ENCODE measurements around the gene EPHA8.

- TF ChIP-seq GLIS1 (tag by site-specific recombination; IDR thresholded peaks at IDR 0.05) (no peak), ZNF768 (tag by site-specific recombination; IDR thresholded peaks at IDR 0.05) (no peak), WT1 (tag by site-specific recombination; IDR thresholded peaks at IDR 0.05) (no peak), ZNF24 (tag by site-specific recombination; IDR thresholded peaks at IDR 0.05) (no peak), ZBTB11 (tag by site-specific recombination; conservative IDR thresholded peaks at IDR 0.05; ENCODE audit: low read depth) (no peak), ZNF473 (tag by site-specific recombination; IDR thresholded peaks at IDR 0.05) (no peak), HOXA7 (CRISPR knock-in tag; IDR thresholded peaks at IDR 0.05; ENCODE audit: borderline replicate concordance) (no peak), ZNF214 (tag by site-specific recombination; IDR thresholded peaks at IDR 0.05; ENCODE audit: borderline replicate concordance) (no peak), KLF10 (tag by site-specific recombination; IDR thresholded peaks at IDR 0.05) (no peak)
- TF ChIP-seq, protein P1, sequence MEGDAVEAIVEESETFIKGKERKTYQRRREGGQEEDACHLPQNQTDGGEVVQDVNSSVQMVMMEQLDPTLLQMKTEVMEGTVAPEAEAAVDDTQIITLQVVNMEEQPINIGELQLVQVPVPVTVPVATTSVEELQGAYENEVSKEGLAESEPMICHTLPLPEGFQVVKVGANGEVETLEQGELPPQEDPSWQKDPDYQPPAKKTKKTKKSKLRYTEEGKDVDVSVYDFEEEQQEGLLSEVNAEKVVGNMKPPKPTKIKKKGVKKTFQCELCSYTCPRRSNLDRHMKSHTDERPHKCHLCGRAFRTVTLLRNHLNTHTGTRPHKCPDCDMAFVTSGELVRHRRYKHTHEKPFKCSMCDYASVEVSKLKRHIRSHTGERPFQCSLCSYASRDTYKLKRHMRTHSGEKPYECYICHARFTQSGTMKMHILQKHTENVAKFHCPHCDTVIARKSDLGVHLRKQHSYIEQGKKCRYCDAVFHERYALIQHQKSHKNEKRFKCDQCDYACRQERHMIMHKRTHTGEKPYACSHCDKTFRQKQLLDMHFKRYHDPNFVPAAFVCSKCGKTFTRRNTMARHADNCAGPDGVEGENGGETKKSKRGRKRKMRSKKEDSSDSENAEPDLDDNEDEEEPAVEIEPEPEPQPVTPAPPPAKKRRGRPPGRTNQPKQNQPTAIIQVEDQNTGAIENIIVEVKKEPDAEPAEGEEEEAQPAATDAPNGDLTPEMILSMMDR (tag by site-specific recombination; IDR thresholded peaks at IDR 0.05), result no peak
- TF ChIP-seq, protein P2, sequence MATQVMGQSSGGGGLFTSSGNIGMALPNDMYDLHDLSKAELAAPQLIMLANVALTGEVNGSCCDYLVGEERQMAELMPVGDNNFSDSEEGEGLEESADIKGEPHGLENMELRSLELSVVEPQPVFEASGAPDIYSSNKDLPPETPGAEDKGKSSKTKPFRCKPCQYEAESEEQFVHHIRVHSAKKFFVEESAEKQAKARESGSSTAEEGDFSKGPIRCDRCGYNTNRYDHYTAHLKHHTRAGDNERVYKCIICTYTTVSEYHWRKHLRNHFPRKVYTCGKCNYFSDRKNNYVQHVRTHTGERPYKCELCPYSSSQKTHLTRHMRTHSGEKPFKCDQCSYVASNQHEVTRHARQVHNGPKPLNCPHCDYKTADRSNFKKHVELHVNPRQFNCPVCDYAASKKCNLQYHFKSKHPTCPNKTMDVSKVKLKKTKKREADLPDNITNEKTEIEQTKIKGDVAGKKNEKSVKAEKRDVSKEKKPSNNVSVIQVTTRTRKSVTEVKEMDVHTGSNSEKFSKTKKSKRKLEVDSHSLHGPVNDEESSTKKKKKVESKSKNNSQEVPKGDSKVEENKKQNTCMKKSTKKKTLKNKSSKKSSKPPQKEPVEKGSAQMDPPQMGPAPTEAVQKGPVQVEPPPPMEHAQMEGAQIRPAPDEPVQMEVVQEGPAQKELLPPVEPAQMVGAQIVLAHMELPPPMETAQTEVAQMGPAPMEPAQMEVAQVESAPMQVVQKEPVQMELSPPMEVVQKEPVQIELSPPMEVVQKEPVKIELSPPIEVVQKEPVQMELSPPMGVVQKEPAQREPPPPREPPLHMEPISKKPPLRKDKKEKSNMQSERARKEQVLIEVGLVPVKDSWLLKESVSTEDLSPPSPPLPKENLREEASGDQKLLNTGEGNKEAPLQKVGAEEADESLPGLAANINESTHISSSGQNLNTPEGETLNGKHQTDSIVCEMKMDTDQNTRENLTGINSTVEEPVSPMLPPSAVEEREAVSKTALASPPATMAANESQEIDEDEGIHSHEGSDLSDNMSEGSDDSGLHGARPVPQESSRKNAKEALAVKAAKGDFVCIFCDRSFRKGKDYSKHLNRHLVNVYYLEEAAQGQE (tag by site-specific recombination; IDR thresholded peaks at IDR 0.05), result no peak
- TF ChIP-seq, protein P3, sequence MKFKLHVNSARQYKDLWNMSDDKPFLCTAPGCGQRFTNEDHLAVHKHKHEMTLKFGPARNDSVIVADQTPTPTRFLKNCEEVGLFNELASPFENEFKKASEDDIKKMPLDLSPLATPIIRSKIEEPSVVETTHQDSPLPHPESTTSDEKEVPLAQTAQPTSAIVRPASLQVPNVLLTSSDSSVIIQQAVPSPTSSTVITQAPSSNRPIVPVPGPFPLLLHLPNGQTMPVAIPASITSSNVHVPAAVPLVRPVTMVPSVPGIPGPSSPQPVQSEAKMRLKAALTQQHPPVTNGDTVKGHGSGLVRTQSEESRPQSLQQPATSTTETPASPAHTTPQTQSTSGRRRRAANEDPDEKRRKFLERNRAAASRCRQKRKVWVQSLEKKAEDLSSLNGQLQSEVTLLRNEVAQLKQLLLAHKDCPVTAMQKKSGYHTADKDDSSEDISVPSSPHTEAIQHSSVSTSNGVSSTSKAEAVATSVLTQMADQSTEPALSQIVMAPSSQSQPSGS (tag by site-specific recombination; IDR thresholded peaks at IDR 0.05; ENCODE audit: low read depth), result no peak
- TF ChIP-seq, protein P4, sequence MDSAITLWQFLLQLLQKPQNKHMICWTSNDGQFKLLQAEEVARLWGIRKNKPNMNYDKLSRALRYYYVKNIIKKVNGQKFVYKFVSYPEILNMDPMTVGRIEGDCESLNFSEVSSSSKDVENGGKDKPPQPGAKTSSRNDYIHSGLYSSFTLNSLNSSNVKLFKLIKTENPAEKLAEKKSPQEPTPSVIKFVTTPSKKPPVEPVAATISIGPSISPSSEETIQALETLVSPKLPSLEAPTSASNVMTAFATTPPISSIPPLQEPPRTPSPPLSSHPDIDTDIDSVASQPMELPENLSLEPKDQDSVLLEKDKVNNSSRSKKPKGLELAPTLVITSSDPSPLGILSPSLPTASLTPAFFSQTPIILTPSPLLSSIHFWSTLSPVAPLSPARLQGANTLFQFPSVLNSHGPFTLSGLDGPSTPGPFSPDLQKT (IDR thresholded peaks at IDR 0.05; ENCODE audit: borderline replicate concordance, low read depth, low read length), result no peak
- TF ChIP-seq, protein P5, sequence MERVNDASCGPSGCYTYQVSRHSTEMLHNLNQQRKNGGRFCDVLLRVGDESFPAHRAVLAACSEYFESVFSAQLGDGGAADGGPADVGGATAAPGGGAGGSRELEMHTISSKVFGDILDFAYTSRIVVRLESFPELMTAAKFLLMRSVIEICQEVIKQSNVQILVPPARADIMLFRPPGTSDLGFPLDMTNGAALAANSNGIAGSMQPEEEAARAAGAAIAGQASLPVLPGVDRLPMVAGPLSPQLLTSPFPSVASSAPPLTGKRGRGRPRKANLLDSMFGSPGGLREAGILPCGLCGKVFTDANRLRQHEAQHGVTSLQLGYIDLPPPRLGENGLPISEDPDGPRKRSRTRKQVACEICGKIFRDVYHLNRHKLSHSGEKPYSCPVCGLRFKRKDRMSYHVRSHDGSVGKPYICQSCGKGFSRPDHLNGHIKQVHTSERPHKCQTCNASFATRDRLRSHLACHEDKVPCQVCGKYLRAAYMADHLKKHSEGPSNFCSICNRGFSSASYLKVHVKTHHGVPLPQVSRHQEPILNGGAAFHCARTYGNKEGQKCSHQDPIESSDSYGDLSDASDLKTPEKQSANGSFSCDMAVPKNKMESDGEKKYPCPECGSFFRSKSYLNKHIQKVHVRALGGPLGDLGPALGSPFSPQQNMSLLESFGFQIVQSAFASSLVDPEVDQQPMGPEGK (tag by site-specific recombination; IDR thresholded peaks at IDR 0.05), result no peak
Measured at GRCh38 chr1:22584970-22585369, 21.7 kb downstream of the EPHA8 start.
